ENCODE measurements around the gene XYLB. TPM values are rescaled to one million over a fixed set of nuclear protein-coding genes. Genes with fewer than 3 reads are reported as not detected.
"Not testable (repeated sequence)": the region's sequence is repeated elsewhere in the genome, so short reads cannot be mapped to it uniquely, and the experiment has no call there.

The XYLB gene
- total RNA-seq, 1 experiment from 2014 or later: 11.2 TPM

GRCh38 chr3:38401246-38401962 is 54.8 kb downstream of the XYLB start:
- H3K9me2 ChIP-seq (replicated peaks; ENCODE audit: low read length): no peaks in the 10 kb centered on the region
- H3K4me3 ChIP-seq (ENCODE audit: low read length): no peak overlapping the region
- intact Hi-C loops (cut with micrococcal nuclease): no loop called here
- BruUV-seq (replicated peaks): no TSS peak
- H3K4me1 ChIP-seq (ENCODE audit: insufficient read depth, low read length): no peaks in the 10 kb centered on the region
- H3F3A ChIP-seq (ENCODE audit: low read length, unreplicated experiment): no peaks in the 10 kb centered on the region
- POLR2A ChIA-PET (ENCODE audit: unreplicated experiment): no interaction called here
- H2AFZ ChIP-seq (ENCODE audit: low read length): no peak overlapping the region
- no peak for TF ChIP-seq EZH2phosphoT487 (IDR thresholded peaks at IDR 0.05; ENCODE audit: borderline replicate concordance, low read length)
- TF ChIP-seq CTCF (conservative IDR thresholded peaks at IDR 0.05; ENCODE audit: low read depth, low read length): no peak
- TF ChIP-seq EZH2 (IDR thresholded peaks at IDR 0.05; ENCODE audit: low read length, unreplicated experiment): no peak
- peaks cover 41% of the 10 kb centered on the region for H3K36me3 ChIP-seq (ENCODE audit: low read depth, low read length)
- H3K27me3 ChIP-seq (ENCODE audit: low read length): no peaks in the 10 kb centered on the region
- no peak for ATAC-seq
- no peaks in the 10 kb centered on the region for H3K79me2 ChIP-seq (ENCODE audit: low read length)
- CTCF ChIA-PET: no interaction called here
- H3K9ac ChIP-seq (ENCODE audit: low read length): no peak overlapping the region
- no peak overlapping the region for H3K27ac ChIP-seq (ENCODE audit: low read length)
- no peaks in the 10 kb centered on the region for H4K20me1 ChIP-seq (ENCODE audit: low read length)
- DNase-seq: no peak
- H3K9me3 ChIP-seq (ENCODE audit: low read length): no peaks in the 10 kb centered on the region
- no peak overlapping the region for H3K4me2 ChIP-seq (ENCODE audit: low read length)

- Histone ChIP-seq H3K27me3 (ENCODE audit: low read length) (no peaks in the 10 kb centered on the region), H3K4me3 (ENCODE audit: low read length) (no peak overlapping the region), H3K36me3 (ENCODE audit: low read depth, low read length) (peaks cover 41% of the 10 kb centered on the region), H3K27ac (ENCODE audit: low read length) (no peak overlapping the region), H3K4me1 (ENCODE audit: insufficient read depth, low read length) (no peaks in the 10 kb centered on the region), H3K9ac (ENCODE audit: low read length) (no peak overlapping the region), H3F3A (ENCODE audit: low read length, unreplicated experiment) (no peaks in the 10 kb centered on the region), H2AFZ (ENCODE audit: low read length) (no peak overlapping the region), H3K4me2 (ENCODE audit: low read length) (no peak overlapping the region), H3K79me2 (ENCODE audit: low read length) (no peaks in the 10 kb centered on the region), H4K20me1 (ENCODE audit: low read length) (no peaks in the 10 kb centered on the region), H3K9me3 (ENCODE audit: low read length) (no peaks in the 10 kb centered on the region), H3K9me2 (replicated peaks; ENCODE audit: low read length) (no peaks in the 10 kb centered on the region)
- peak; percentile 57 for DNase-seq
- ChIA-PET POLR2A (ENCODE audit: unreplicated experiment) (no interaction called here), CTCF (no interaction called here)
- peak; percentile 24; the same call in 1 of the 2 replicates for ATAC-seq
- intact Hi-C loops (cut with micrococcal nuclease): no loop called here
- TF ChIP-seq CTCF (conservative IDR thresholded peaks at IDR 0.05; ENCODE audit: low read depth, low read length) (no peak), EZH2phosphoT487 (IDR thresholded peaks at IDR 0.05; ENCODE audit: borderline replicate concordance, low read length) (no peak), EZH2 (IDR thresholded peaks at IDR 0.05; ENCODE audit: low read length, unreplicated experiment) (no peak)
- BruUV-seq (replicated peaks): no TSS peak
Observed at GRCh38 chr3:38404286-38404685, 57.7 kb downstream of the XYLB start.

- Histone ChIP-seq H3K36me3 (ENCODE audit: low read depth, low read length) (no peaks in the 10 kb centered on the region), H3K4me1 (ENCODE audit: insufficient read depth, low read length) (no peaks in the 10 kb centered on the region), H3K27me3 (ENCODE audit: low read length) (no peaks in the 10 kb centered on the region), H3K79me2 (ENCODE audit: low read length) (no peaks in the 10 kb centered on the region), H3K9me3 (ENCODE audit: low read length) (no peaks in the 10 kb centered on the region), H3K4me3 (ENCODE audit: low read length) (no peak overlapping the region), H2AFZ (ENCODE audit: low read length) (no peak overlapping the region), H3F3A (ENCODE audit: low read length, unreplicated experiment) (no peaks in the 10 kb centered on the region), H3K27ac (ENCODE audit: low read length) (no peak overlapping the region), H3K9me2 (replicated peaks; ENCODE audit: low read length) (no peaks in the 10 kb centered on the region), H3K9ac (ENCODE audit: low read length) (no peak overlapping the region), H4K20me1 (ENCODE audit: low read length) (no peaks in the 10 kb centered on the region), H3K4me2 (ENCODE audit: low read length) (no peak overlapping the region)
- intact Hi-C loops (cut with micrococcal nuclease): no loop called here
- no TSS peak for BruUV-seq (replicated peaks)
- no peak for DNase-seq
- CTCF ChIA-PET: interaction anchor here (0.6 kb wide), 1 partner anchor 112 kb away, joined by 3 read pairs; no protein-coding TSS in a partner anchor
- POLR2A ChIA-PET (ENCODE audit: unreplicated experiment): no interaction called here
- no peak for ATAC-seq
- TF ChIP-seq EZH2 (IDR thresholded peaks at IDR 0.05; ENCODE audit: low read length, unreplicated experiment) (no peak), CTCF (conservative IDR thresholded peaks at IDR 0.05; ENCODE audit: low read depth, low read length) (no peak), EZH2phosphoT487 (IDR thresholded peaks at IDR 0.05; ENCODE audit: borderline replicate concordance, low read length) (no peak)
Observed at GRCh38 chr3:38411591-38411990, 65.0 kb downstream of the XYLB start.

GRCh38 chr3:38420758-38421157 is 74.2 kb downstream of the XYLB start:
- intact Hi-C loops (cut with micrococcal nuclease); ATAC-seq; H3K4me2 ChIP-seq (ENCODE audit: low read length); H3K4me3 ChIP-seq (ENCODE audit: low read length); H3K27ac ChIP-seq (ENCODE audit: low read length); DNase-seq; H3K27me3 ChIP-seq (ENCODE audit: low read length); H3K9me2 ChIP-seq (replicated peaks; ENCODE audit: low read length); H3K36me3 ChIP-seq (ENCODE audit: low read depth, low read length); POLR2A ChIA-PET (ENCODE audit: unreplicated experiment); H4K20me1 ChIP-seq (ENCODE audit: low read length); H3F3A ChIP-seq (ENCODE audit: low read length, unreplicated experiment); H3K79me2 ChIP-seq (ENCODE audit: low read length); BruUV-seq (replicated peaks); H3K9ac ChIP-seq (ENCODE audit: low read length); H2AFZ ChIP-seq (ENCODE audit: low read length); H3K9me3 ChIP-seq (ENCODE audit: low read length); H3K4me1 ChIP-seq (ENCODE audit: insufficient read depth, low read length); CTCF ChIA-PET: not testable (repeated sequence)

Data from PC-3 (cell line).